Fibroblast of the aortic adventitia (primary cell): ENCODE measurements around the gene ZNF569. TPM values are rescaled to one million over a fixed set of nuclear protein-coding genes. Genes with fewer than 3 reads are reported as not detected.

ENCODE experiments used
- DNase-seq: peaks from one replicate; pipeline ENCODE4 v3.0.0-alpha.2; 2010; ENCODE audit warnings: low read depth
- H3K4me3 ChIP-seq: 2 replicates; pipeline ENCODE4 v1.5.1; 2011; ENCODE audit warnings: low read depth, mild to moderate bottlenecking, control low read depth, low read length, moderate library complexity
- CTCF ChIP-seq: IDR thresholded peaks from 2 replicates; pipeline ENCODE4 v1.5.1; 2011; ENCODE audit warnings: mild to moderate bottlenecking, low read length, control low read depth, inconsistent platforms; ENCODE audit not compliant: insufficient read depth
- total RNA-seq: library from RNA; depleted of rRNA; stranded (reverse); fragments of >200 nt; gene quantifications from 2 replicates; pipeline ENCODE4 v1.2.3, GENCODE V29; 2012; ENCODE audit warnings: low replicate concordance

Gene ZNF569
- 7.3 and 8.4 TPM in 2 replicates for total RNA-seq

GRCh38 chr19:37466798-37467607, at the start of gene ZNF569:
Gene ZNF569, minus strand, starts transcription at chr19:37467444. Its CDS starts 22,523 bp downstream, at chr19:37444921.
- no peak for TF ChIP-seq CTCF
- H3K4me3 ChIP-seq, result peak within 1 kb of the TSS; percentile 88
- peak; percentile 95 for DNase-seq

- DNase-seq, result no peak
- H3K4me3 ChIP-seq, result no peak overlapping the region
- TF ChIP-seq CTCF, result no peak
Observed at GRCh38 chr19:37513397-37513796, 46.2 kb upstream of the ZNF569 start.

- DNase-seq, result no peak
- no peak for TF ChIP-seq CTCF
- H3K4me3 ChIP-seq, result no peak overlapping the region
Observed at GRCh38 chr19:37511821-37512220, 44.6 kb upstream of the ZNF569 start.

- H3K4me3 ChIP-seq, result no peak overlapping the region
- no peak for TF ChIP-seq CTCF
- no peak for DNase-seq
Observed at GRCh38 chr19:37511186-37511585, 43.9 kb upstream of the ZNF569 start.

GRCh38 chr19:37507167-37507464, 39.9 kb upstream of the ZNF569 start:
- peak overlapping the region; percentile 58 for H3K4me3 ChIP-seq
- TF ChIP-seq CTCF, result no peak
- no peak for DNase-seq

- peak; percentile 41 for DNase-seq
- H3K4me3 ChIP-seq, result peak within 1 kb of the TSS; percentile 58
- no peak for TF ChIP-seq CTCF
Observed at GRCh38 chr19:37506387-37507166, 39.3 kb upstream of the ZNF569 start, which contains the start of gene ZNF793. Gene ZNF793, plus strand, starts transcription at chr19:37506939. Its CDS starts 16,501 bp downstream, at chr19:37523440.
